Measurements from ENCODE around the gene BIRC2.
A peak's percentile ranks its signal among the peaks of the same experiment; 100 is the strongest.
"Not testable (repeated sequence)": the region's sequence is repeated elsewhere in the genome, so short reads cannot be mapped to it uniquely, and the experiment has no call there.

The BIRC2 gene

DNA sequence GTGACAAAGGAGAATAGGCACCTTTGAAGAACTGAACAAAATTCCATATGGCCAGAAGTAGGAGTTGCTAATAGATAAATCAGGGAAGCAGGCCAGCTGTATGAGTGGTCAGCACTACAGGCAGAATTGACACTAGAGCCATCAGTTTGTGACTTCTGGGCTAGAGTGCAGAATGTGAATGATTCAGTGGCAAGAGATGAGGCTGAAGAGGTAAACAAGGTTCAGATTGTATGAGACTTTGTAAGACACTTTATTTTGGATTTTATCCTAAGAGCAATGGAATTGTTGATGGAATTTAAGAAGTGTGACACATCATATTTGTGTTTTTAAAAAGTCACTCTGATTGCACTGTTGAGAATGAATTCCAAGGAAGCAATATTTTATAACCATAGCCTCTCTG lies 16.8 kb upstream of the BIRC2 start:
- peaks cover 33% of the 10 kb centered on the region for H3K4me1 Mint-ChIP-seq
- peaks cover 4% of the 10 kb centered on the region for H3K27me3 Mint-ChIP-seq (ENCODE audit: low read depth, poor library complexity)
- no peaks in the 10 kb centered on the region for H3K36me3 Mint-ChIP-seq (ENCODE audit: low read depth)
- DNase-seq, result no peak
- no peaks in the 10 kb centered on the region for H3K9me3 Mint-ChIP-seq
- TF ChIP-seq, protein P1, sequence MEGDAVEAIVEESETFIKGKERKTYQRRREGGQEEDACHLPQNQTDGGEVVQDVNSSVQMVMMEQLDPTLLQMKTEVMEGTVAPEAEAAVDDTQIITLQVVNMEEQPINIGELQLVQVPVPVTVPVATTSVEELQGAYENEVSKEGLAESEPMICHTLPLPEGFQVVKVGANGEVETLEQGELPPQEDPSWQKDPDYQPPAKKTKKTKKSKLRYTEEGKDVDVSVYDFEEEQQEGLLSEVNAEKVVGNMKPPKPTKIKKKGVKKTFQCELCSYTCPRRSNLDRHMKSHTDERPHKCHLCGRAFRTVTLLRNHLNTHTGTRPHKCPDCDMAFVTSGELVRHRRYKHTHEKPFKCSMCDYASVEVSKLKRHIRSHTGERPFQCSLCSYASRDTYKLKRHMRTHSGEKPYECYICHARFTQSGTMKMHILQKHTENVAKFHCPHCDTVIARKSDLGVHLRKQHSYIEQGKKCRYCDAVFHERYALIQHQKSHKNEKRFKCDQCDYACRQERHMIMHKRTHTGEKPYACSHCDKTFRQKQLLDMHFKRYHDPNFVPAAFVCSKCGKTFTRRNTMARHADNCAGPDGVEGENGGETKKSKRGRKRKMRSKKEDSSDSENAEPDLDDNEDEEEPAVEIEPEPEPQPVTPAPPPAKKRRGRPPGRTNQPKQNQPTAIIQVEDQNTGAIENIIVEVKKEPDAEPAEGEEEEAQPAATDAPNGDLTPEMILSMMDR (IDR thresholded peaks at IDR 0.05), result no peak
- H3K27ac Mint-ChIP-seq, result peak overlapping the region; percentile 30
- H3K4me3 Mint-ChIP-seq, result no peak overlapping the region

DNA sequence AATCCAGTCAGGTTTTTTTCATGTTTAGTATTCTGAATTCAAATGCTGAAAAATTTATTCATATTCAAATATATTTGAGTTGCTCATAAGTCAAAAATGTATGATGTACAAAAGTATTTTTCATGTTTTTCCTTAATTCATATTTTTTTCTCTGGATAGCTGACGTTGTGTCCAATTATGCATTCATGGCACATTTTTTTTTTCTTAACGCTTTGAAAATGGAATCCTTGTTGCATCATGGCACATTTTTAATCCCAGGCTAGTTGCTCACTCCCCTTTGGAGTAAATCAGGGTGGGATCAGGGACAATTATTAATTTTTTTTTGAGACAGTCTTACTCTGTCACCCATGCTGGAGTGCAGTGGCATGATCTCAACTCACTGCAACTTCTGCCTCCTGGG lies 15.7 kb upstream of the BIRC2 start:
- H3K4me1 Mint-ChIP-seq, result peaks cover 33% of the 10 kb centered on the region
- H3K27me3 Mint-ChIP-seq (ENCODE audit: low read depth, poor library complexity), result peaks cover 4% of the 10 kb centered on the region
- no peaks in the 10 kb centered on the region for H3K9me3 Mint-ChIP-seq
- TF ChIP-seq, protein P1 (IDR thresholded peaks at IDR 0.05), result no peak
- H3K4me3 Mint-ChIP-seq, result no peak overlapping the region
- H3K36me3 Mint-ChIP-seq (ENCODE audit: low read depth), result no peaks in the 10 kb centered on the region
- no peak overlapping the region for H3K27ac Mint-ChIP-seq
- DNase-seq, result no peak

DNA sequence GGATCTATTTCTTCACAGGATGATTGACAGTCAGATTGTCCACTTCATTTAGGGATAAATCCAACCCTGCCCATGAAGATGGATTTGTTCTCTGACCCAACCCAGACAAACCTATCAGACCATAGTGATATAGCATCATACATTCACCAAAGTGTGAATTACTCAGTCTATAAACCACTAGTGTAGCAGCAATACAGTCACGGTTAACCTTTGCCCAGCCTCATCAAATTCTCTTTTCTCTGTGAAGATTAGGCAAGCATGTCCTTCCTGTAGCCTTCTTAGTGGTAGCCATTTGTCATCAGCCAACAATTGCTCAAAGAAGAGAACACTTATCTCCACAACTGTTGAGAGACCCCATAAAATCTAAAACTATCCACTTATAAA lies 14.4 kb upstream of the BIRC2 start:
- Mint-ChIP-seq H3K9me3 (no peaks in the 10 kb centered on the region), H3K27me3 (ENCODE audit: low read depth, poor library complexity) (no peaks in the 10 kb centered on the region), H3K36me3 (ENCODE audit: low read depth) (no peaks in the 10 kb centered on the region), H3K27ac (peak overlapping the region; percentile 6), H3K4me1 (peaks cover 33% of the 10 kb centered on the region), H3K4me3 (peak overlapping the region; percentile 0)
- DNase-seq, result no peak
- TF ChIP-seq, protein P1 (IDR thresholded peaks at IDR 0.05), result no peak

DNA sequence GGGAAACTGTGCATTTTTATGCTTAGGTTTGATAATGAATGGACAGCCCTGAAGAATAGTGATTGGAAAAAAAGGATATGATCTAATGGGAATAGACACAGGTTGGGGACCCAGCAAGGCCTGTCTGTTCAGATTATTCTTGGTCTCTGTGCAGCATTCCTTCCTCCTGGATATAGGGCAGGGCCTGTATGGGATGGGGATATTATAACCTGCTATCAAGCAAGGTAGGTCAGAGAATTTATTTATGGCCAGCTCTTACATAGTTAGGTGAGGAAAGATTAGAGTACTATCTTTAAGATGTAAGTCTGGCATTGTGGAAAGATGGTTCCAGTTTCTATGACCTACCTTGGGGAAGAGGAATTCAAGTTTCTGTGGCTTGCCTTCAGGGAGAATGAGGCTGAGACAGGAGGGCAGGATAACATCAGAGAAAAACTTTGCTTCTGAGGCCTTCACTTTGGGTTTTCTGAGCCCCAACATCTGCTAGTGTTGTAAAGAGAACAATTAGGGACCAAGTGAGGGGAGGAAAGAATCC lies 8.5 kb upstream of the BIRC2 start:
- Mint-ChIP-seq H3K4me1 (no peaks in the 10 kb centered on the region), H3K27ac (no peak overlapping the region), H3K9me3 (no peaks in the 10 kb centered on the region), H3K36me3 (ENCODE audit: low read depth) (no peaks in the 10 kb centered on the region), H3K27me3 (ENCODE audit: low read depth, poor library complexity) (no peaks in the 10 kb centered on the region), H3K4me3 (no peak overlapping the region)
- no peak for DNase-seq
- TF ChIP-seq, protein P1 (IDR thresholded peaks at IDR 0.05), result no peak

DNA sequence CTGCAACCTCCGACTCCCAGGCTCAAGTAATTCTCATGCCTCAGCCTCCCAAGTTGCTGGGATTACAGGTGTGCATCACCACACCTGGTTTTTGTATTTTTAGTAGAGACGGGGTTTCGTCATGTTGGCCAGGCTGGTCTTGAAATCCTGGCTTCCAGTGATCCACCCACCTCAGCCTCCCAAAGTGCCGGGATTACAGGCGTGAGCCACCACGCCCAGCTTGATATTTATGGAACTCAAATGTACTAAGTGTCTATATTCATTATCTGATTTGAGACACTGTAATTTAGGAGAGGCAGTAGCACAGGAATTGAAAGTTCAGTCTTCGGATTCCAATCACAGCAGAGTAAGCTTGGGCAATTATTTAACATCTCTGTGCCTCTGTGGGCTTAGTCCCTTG lies 5.7 kb upstream of the BIRC2 start:
- H3K27ac Mint-ChIP-seq; DNase-seq; H3K27me3 Mint-ChIP-seq (ENCODE audit: low read depth, poor library complexity); H3K36me3 Mint-ChIP-seq (ENCODE audit: low read depth); H3K9me3 Mint-ChIP-seq; H3K4me3 Mint-ChIP-seq: not testable (repeated sequence)
- peaks cover 21% of the 10 kb centered on the region for H3K4me1 Mint-ChIP-seq

DNA sequence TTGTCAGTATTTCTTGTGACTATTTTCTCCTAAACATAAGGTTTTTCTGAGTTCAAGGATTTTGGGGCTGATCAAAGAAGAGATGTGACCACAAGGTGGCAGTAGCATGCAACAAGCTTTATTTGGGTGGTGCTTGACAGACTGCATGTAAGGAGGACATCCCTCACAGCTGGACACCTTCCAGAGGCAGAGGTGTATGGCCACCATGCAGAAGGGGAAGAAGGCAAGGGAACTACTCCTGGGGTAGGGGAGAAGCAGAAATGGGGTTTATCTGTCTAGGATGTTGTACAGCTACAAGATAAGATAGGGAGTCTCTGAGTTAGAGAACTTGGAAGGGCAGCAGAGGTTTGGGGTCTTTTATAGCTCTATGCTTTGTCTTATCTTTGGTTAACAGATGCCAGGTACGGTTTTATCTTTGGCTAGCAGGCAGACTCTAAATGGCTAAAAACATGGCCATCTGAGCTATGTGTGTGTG lies 5.1 kb upstream of the BIRC2 start:
- H3K27me3 Mint-ChIP-seq (ENCODE audit: low read depth, poor library complexity), result no peaks in the 10 kb centered on the region
- no peak overlapping the region for H3K27ac Mint-ChIP-seq
- TF ChIP-seq, protein P1 (IDR thresholded peaks at IDR 0.05), result peak; percentile 78
- DNase-seq, result peak; percentile 74
- H3K4me3 Mint-ChIP-seq, result no peak overlapping the region
- H3K4me1 Mint-ChIP-seq, result peaks cover 21% of the 10 kb centered on the region
- no peaks in the 10 kb centered on the region for H3K9me3 Mint-ChIP-seq
- no peaks in the 10 kb centered on the region for H3K36me3 Mint-ChIP-seq (ENCODE audit: low read depth)
